Mesenchymal stem cell (in vitro differentiated cells and primary cell): ENCODE data around the gene FAM13A.
A peak's percentile ranks its signal among the peaks of the same experiment; 100 is the strongest.

ENCODE experiments used
- DNase-seq: peaks from one replicate; pipeline ENCODE4 v3.0.0-alpha.2; 2013
- H2AFZ ChIP-seq: one replicate; pipeline ENCODE4 v1.6.1; 2013; ENCODE audit warnings: low read depth, mild to moderate bottlenecking, control low read depth, inconsistent platforms, low read length, moderate library complexity
- H2AK5ac ChIP-seq: 2 replicates; pipeline ENCODE4 v1.6.1; 2013; ENCODE audit warnings: low read length, moderate library complexity, mild to moderate bottlenecking, inconsistent platforms; ENCODE audit not compliant: severe bottlenecking
- H2BK120ac ChIP-seq: one replicate; pipeline ENCODE4 v1.6.1; 2013; ENCODE audit warnings: low read depth, mild to moderate bottlenecking, inconsistent platforms, low read length, moderate library complexity
- H2BK12ac ChIP-seq, 2 experiments: one replicate each; pipeline ENCODE4 v1.6.1; 2013; ENCODE audit warnings: inconsistent platforms in 2 of 2, low read length in 2 of 2, mild to moderate bottlenecking in 2 of 2, moderate library complexity in 2 of 2, control low read depth in 1 of 2
- H2BK15ac ChIP-seq: one replicate; pipeline ENCODE4 v1.6.1; 2013; ENCODE audit warnings: mild to moderate bottlenecking, low read depth, inconsistent platforms; ENCODE audit not compliant: poor library complexity, severe bottlenecking
- H2BK5ac ChIP-seq: 2 replicates; pipeline ENCODE4 v1.6.1; 2013; ENCODE audit warnings: low read depth, mild to moderate bottlenecking, low read length, control low read depth, inconsistent platforms; ENCODE audit not compliant: poor library complexity, severe bottlenecking
- H3K14ac ChIP-seq, 2 experiments: one replicate each; pipeline ENCODE4 v1.6.1; 2013; ENCODE audit warnings: inconsistent platforms in 2 of 2, low read length in 2 of 2, control low read depth in 1 of 2, mild to moderate bottlenecking in 1 of 2, moderate library complexity in 1 of 2
- H3K18ac ChIP-seq, 2 experiments: one replicate each; pipeline ENCODE4 v1.6.1; 2013; ENCODE audit warnings: inconsistent platforms in 2 of 2, low read length in 2 of 2, control low read depth in 1 of 2, low read depth in 1 of 2, mild to moderate bottlenecking in 1 of 2
- H3K23ac ChIP-seq, 2 experiments: one replicate each; pipeline ENCODE4 v1.6.1; 2013; ENCODE audit warnings: inconsistent platforms in 2 of 2, low read length in 2 of 2, mild to moderate bottlenecking in 2 of 2, moderate library complexity in 2 of 2, control low read depth in 1 of 2
- H3K27ac ChIP-seq: 2 replicates; pipeline ENCODE4 v1.5.1; 2013; ENCODE audit warnings: mild to moderate bottlenecking, moderate library complexity, low read length, control low read depth, inconsistent platforms; ENCODE audit not compliant: poor library complexity, severe bottlenecking
- H3K27me3 ChIP-seq, 2 experiments: 2 replicates each; pipeline versions ENCODE4 v1.6.1 to v1.7.0; 2013; ENCODE audit warnings: low read length in 2 of 2, mild to moderate bottlenecking in 2 of 2, moderate library complexity in 2 of 2, control low read depth in 1 of 2, inconsistent platforms in 1 of 2; ENCODE audit not compliant: control insufficient read depth in 1 of 2, insufficient read depth in 1 of 2
- H3K36me3 ChIP-seq, 2 experiments: 2 replicates each; pipeline versions ENCODE4 v1.6.1 to v1.7.0; 2013; ENCODE audit warnings: low read length in 2 of 2, control low read depth in 1 of 2, inconsistent platforms in 1 of 2, low read depth in 1 of 2, mild to moderate bottlenecking in 1 of 2; ENCODE audit not compliant: insufficient read depth in 2 of 2, control insufficient read depth in 1 of 2
- H3K4ac ChIP-seq, 2 experiments: one replicate each; pipeline ENCODE4 v1.6.1; 2013; ENCODE audit warnings: inconsistent platforms in 2 of 2, low read length in 2 of 2, mild to moderate bottlenecking in 2 of 2, moderate library complexity in 2 of 2, control low read depth in 1 of 2, low read depth in 1 of 2
- H3K4me1 ChIP-seq: 2 replicates; pipeline ENCODE4 v1.6.1; 2013; ENCODE audit warnings: low read depth, low read length, control low read depth; ENCODE audit not compliant: control insufficient read depth, insufficient read depth
- H3K4me2 ChIP-seq: 2 replicates; pipeline ENCODE4 v1.6.1; 2013; ENCODE audit warnings: low read length, mild to moderate bottlenecking, inconsistent platforms; ENCODE audit not compliant: poor library complexity, severe bottlenecking
- H3K4me3 ChIP-seq, 2 experiments: 2 replicates each; pipeline versions ENCODE4 v1.5.1 to v1.7.0; 2013; ENCODE audit warnings: low read length in 2 of 2, mild to moderate bottlenecking in 2 of 2, control low read depth in 1 of 2, low read depth in 1 of 2; ENCODE audit not compliant: insufficient read depth in 1 of 2
- H3K79me1 ChIP-seq: replicated peaks from 2 replicates; pipeline ENCODE4 v1.6.1; 2013; ENCODE audit warnings: mild to moderate bottlenecking, control low read depth, low read length, inconsistent platforms; ENCODE audit not compliant: poor library complexity, severe bottlenecking
- H3K9ac ChIP-seq: 2 replicates; pipeline ENCODE4 v1.7.0; 2013; ENCODE audit warnings: mild to moderate bottlenecking, low read length, moderate library complexity
- H3K9me3 ChIP-seq: 2 replicates; pipeline ENCODE4 v1.7.0; 2013; ENCODE audit warnings: mild to moderate bottlenecking, low read length; ENCODE audit not compliant: control insufficient read depth
- H4K8ac ChIP-seq: one replicate; pipeline ENCODE4 v1.6.1; 2013; ENCODE audit warnings: inconsistent platforms, mild to moderate bottlenecking, low read length, moderate library complexity
- H4K91ac ChIP-seq: one replicate; pipeline ENCODE4 v1.6.1; 2013; ENCODE audit warnings: mild to moderate bottlenecking, low read length, inconsistent platforms
- WGBS: methylation state at CpG from one replicate; pipeline ENCODE4 v1.1.7; 2013; ENCODE audit warnings: mixed read lengths; 5-methylcytosine and 5-hydroxymethylcytosine counted together

The FAM13A gene

GRCh38 chr4:88745175-88745574 lies 311.8 kb downstream of the FAM13A start:
- no CpG with 5 or more reads among the region's 1 CpG for WGBS
- Histone ChIP-seq H3K4ac (no peak overlapping the region), H3K4me1 (peaks cover 2% of the 10 kb centered on the region), H2BK120ac (no peak overlapping the region), H3K79me1 (no peaks in the 10 kb centered on the region), H3K4me2 (no peak overlapping the region), H3K18ac (no peak overlapping the region), H4K91ac (no peak overlapping the region), H3K36me3 (peaks cover 14 to 53% of the 10 kb centered on the region in 2 experiments), H2BK12ac (no peak overlapping the region), H2BK15ac (no peak overlapping the region), H2AFZ (no peak overlapping the region), H3K27ac (peak overlapping the region; percentile 41), H4K8ac (no peak overlapping the region), H2AK5ac (peak overlapping the region; percentile 93), H3K9ac (peak overlapping the region; percentile 32), H3K14ac (no peak overlapping the region), H3K9me3 (no peaks in the 10 kb centered on the region), H3K23ac (no peak overlapping the region), H2BK5ac (no peak overlapping the region), H3K27me3 (no peaks in the 10 kb centered on the region), H3K4me3 (no peak overlapping the region)
- no peak for DNase-seq

- Histone ChIP-seq H3K9ac (no peak overlapping the region), H3K4ac (no peak overlapping the region), H3K23ac (no peak overlapping the region), H3K4me3 (no peak overlapping the region), H2AFZ (no peak overlapping the region), H3K18ac (no peak overlapping the region), H3K79me1 (no peaks in the 10 kb centered on the region), H3K9me3 (no peaks in the 10 kb centered on the region), H2BK120ac (no peak overlapping the region), H4K8ac (no peak overlapping the region), H2AK5ac (peak overlapping the region; percentile 82), H3K4me1 (peaks cover 2% of the 10 kb centered on the region), H2BK12ac (no peak overlapping the region), H4K91ac (no peak overlapping the region), H2BK15ac (no peak overlapping the region), H3K14ac (no peak overlapping the region), H3K27ac (no peak overlapping the region), H3K36me3 (peaks cover 10 to 47% of the 10 kb centered on the region in 2 experiments), H3K27me3 (no peaks in the 10 kb centered on the region), H3K4me2 (no peak overlapping the region), H2BK5ac (no peak overlapping the region)
- WGBS: 100% methylated on average over 2 of the region's 3 CpGs
- DNase-seq: no peak
Measured at GRCh38 chr4:88744609-88745008, 312.4 kb downstream of the FAM13A start.

DNA sequence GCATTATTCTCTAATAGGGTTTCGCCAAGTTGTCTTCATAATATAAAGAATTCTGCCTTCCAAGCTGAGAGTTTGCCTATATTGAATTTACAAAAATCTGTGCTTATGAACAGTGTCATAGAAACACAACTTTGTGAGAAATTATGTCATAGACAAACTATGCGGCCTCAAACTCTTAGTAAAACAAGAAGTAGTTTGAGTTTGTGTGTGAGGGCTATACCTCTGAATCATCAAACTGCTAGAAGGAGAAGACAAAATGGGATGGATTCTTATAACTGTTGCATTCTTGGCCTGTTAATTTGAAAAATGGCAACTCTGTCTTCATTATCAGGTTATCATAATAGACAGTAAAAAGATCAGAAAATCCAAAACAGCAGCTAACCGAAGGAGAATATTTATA lies 313.3 kb downstream of the FAM13A start:
- Histone ChIP-seq H2AK5ac (no peak overlapping the region), H3K4me3 (no peak overlapping the region), H2BK12ac (no peak overlapping the region), H3K18ac (no peak overlapping the region), H3K23ac (no peak overlapping the region), H3K36me3 (peaks cover 8 to 42% of the 10 kb centered on the region in 2 experiments), H2AFZ (no peak overlapping the region), H4K8ac (no peak overlapping the region), H3K14ac (no peak overlapping the region), H3K9me3 (no peaks in the 10 kb centered on the region), H2BK15ac (no peak overlapping the region), H3K27ac (peak overlapping the region; percentile 68), H3K4me2 (no peak overlapping the region), H3K9ac (peak overlapping the region; percentile 44), H4K91ac (no peak overlapping the region), H3K4me1 (peaks cover 2% of the 10 kb centered on the region), H2BK120ac (no peak overlapping the region), H3K79me1 (no peaks in the 10 kb centered on the region), H3K27me3 (no peaks in the 10 kb centered on the region), H3K4ac (no peak overlapping the region), H2BK5ac (no peak overlapping the region)
- peak; percentile 54 for DNase-seq
- WGBS: 100% methylated on average over 1 of the region's 3 CpGs

GRCh38 chr4:88742561-88742960 lies 314.4 kb downstream of the FAM13A start:
- Histone ChIP-seq H4K8ac (no peak overlapping the region), H3K4me3 (no peak overlapping the region), H3K23ac (no peak overlapping the region), H2AFZ (no peak overlapping the region), H3K79me1 (no peaks in the 10 kb centered on the region), H3K27ac (no peak overlapping the region), H3K9ac (no peak overlapping the region), H3K18ac (no peak overlapping the region), H3K14ac (no peak overlapping the region), H2BK15ac (no peak overlapping the region), H2BK120ac (no peak overlapping the region), H2AK5ac (no peak overlapping the region), H3K4me2 (no peak overlapping the region), H2BK5ac (no peak overlapping the region), H4K91ac (no peak overlapping the region), H3K4me1 (peaks cover 8% of the 10 kb centered on the region), H3K36me3 (peaks cover 6 to 45% of the 10 kb centered on the region in 2 experiments), H3K27me3 (no peaks in the 10 kb centered on the region), H3K9me3 (no peaks in the 10 kb centered on the region), H2BK12ac (no peak overlapping the region), H3K4ac (no peak overlapping the region)
- WGBS: 62% methylated on average over 2 of the region's 2 CpGs
- DNase-seq: no peak
